NCI-H1436 treated with DMSO at 0.1 percent for 48 hours (cell line): ENCODE results near the gene U2SURP.
"Not testable (repeated sequence)": the region's sequence is repeated elsewhere in the genome, so short reads cannot be mapped to it uniquely, and the experiment has no call there.

Experiments used
- DNase-seq: peaks from one replicate; lab custom pipeline; 2025; lab: John Stamatoyannopoulos, UW

Gene U2SURP

GRCh38 chr3:142976621-142977398, 24.6 kb upstream of the U2SURP start:
- DNase-seq = no peak

- DNase-seq = no peak
Measured at GRCh38 chr3:142977399-142977728, 24.0 kb upstream of the U2SURP start.

DNA sequence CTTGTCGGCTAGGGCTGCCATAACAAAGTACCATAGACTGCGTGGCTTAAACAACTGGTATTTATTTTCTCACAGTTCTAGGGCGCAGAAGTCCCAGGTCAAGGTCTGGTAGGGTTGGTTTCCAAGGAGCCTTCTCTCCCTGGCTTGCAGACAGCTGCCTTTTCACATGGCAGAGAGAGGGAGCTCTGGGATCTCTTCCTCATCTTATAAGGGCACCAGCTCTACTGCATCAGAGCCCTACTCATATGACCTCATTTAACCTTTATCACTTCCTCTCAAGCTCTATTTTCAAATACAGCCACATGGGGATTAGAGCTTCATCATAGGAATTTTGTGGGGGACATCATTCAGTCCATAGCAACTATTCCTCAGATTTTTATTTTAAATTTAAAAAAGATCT, 20.3 kb upstream of the U2SURP start:
- DNase-seq = no peak

DNA sequence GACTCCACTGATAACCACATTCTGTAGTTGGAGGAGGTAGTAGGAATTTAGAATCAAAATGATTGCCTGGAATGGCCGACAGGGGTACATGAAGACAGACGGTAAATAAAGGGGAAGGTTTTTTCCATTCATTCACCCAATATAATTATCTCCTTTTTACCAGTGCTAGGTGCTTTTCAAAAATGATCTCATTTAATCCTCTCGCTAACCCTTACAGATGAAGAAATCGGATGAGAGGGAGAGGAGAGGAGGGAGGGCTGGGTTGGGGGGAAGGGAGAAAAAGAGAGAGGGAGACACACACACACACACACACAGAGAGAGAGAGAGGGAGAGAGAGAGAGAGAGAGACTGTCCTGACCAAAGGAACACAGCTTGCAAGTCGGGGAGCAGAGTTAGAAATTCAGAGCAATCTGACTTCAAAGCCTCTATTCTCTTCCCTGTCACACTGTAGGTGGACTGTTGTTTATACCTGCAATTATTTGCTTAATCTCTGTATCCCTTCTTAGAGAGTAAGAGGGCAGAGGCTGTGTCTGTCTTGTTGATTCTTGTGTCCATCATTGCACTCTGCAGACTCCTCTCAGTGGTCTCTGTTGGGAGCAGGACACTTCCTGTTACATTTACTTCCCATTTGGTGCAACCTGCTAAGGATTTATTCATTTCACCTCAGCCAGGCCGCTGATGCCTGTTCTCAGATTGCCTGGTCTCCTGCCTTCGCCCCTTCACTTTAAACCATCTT, 19.2 kb upstream of the U2SURP start:
- no peak for DNase-seq

GRCh38 chr3:142983318-142983717, 18.1 kb upstream of the U2SURP start:
- no peak for DNase-seq

GRCh38 chr3:142984255-142984654, 17.1 kb upstream of the U2SURP start:
- no peak for DNase-seq

GRCh38 chr3:142987080-142987700, 14.2 kb upstream of the U2SURP start:
- no peak for DNase-seq

- no peak for DNase-seq
Measured at GRCh38 chr3:142987707-142988106, 13.7 kb upstream of the U2SURP start.

- DNase-seq = not testable (repeated sequence)
Measured at GRCh38 chr3:142988221-142988620, 13.1 kb upstream of the U2SURP start.

GRCh38 chr3:142988826-142989225, 12.5 kb upstream of the U2SURP start:
- not testable (repeated sequence) for DNase-seq

DNA sequence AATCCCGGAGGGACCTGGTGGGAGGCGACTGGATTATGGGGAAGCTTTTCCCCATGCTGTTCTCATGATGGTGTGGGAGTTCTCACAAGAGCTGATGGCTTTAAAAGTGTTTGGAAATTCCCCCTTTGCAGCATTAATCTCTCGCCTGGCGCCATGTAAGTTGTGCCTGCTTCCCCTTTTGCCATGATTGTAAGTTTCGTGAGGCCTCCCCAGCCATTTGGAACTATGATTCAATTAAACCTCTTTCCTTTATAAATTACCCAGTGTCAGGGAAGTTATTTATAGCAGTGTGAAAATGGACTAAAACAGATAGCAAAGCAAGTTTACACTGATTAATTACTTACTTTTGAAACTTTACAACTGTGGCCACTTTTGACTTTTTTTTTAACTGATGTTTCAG, 10.6 kb upstream of the U2SURP start:
- DNase-seq = no peak

GRCh38 chr3:142992323-142992722, 9.0 kb upstream of the U2SURP start:
- no peak for DNase-seq

- DNase-seq = peak; percentile 38
Measured at GRCh38 chr3:142993958-142994442, 7.4 kb upstream of the U2SURP start.

DNA sequence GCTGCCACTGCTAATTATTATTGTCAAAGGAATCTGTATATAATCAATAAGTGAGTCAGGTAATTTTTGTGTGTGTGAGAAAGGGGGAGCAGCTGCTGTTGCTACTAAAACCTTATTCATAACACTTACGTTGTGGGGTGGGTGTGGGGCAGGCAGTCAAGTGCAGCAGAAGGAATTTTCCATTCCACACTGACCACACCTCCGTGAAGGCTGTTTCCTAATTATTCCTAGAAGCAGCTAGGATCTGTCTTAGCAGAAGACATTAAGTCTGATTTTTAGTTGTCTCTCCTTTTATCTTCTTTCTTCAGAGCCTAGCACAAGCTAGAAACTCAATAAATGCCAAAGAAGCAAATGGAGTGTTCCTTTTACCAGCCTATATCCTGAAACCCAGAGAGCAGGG, 4.0 kb upstream of the U2SURP start:
- no peak for DNase-seq

- no peak for DNase-seq
Measured at GRCh38 chr3:142998439-142998838, 2.9 kb upstream of the U2SURP start.

DNA sequence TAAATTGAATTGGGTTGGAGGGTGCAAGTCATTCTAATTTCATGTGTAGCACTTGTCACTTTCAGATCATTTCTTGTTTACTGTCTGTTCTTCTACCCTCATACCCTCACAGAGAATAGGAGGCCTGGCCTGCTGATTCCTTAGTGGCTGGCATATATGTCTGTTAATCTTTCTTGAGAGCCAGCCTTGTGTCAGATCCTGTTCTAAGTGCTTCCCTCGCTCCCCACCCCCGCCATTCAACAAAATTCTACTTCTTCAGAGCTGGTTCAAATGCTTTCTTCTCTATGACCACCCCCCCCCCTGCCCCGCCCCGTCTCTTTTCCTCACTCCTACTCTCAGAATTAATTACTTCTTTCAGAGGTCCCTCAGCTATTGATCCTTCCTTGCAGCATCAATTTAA, 1.5 kb upstream of the U2SURP start:
- DNase-seq = no peak

DNA sequence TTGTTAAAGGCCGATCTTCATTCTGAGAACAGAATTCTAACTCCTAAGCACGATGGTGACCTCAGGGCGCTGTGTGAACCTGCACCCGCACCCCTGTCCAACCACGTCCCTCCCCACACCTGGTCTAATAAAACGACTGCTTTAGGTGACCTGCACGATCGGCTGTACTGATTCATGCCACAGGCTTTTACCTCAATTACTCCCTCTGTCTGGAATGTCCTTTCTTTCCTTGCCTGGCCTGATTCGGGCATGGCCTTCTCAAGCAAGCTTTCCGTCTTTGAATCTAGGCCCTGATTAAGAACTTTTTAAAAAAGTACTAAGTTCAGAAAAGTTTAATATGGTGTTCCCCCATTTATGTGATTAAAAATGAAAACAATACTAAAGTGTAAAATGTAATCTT, 842 bp upstream of the U2SURP start:
- DNase-seq = no peak

DNA sequence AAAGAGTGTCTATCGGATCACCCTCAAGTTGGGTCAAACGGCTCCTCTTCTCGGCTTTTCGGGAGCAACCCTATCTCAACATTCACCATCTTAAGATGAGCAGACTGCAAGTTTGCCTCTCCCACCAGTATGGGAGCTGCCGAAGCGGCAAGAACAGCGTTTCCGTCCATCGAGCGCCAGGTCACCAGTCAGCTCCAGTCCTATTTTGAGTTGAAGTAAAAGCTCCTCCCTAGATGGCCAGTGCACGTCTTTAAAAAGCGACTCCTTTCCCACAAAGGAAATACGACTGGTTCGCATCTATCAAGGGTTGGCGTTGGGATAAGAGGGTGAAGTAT, 369 bp upstream of the U2SURP start:
- DNase-seq = no peak

DNA sequence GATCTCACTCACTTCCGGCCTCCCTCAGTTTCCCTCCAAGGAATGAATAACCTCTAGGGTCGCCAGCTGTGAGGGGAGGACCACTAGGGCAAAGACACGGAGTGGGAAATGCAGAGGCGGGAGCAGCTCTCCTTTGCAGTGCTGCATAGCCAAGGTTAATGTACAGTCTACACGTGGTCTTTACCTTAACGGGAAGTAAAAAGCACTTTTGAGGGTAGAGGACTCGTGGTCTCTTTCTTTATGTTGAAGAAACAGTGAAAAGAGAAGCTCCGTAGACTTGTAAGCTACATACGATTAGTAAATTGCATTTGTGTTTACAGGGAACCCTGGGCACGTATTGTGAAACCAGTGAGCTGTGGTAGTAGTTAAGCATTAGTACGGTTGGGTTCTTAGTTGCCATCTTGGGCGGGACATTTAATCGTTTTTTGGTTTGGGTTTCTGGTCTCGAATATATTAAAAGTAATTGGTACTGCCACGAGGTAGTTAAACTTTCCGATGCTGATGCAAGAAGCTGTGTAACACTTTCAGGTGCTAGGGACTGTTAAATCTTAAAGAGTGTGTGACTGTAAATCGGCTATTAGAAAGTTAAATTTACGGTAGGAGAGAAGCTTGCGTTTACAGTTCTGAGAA, 828 bp downstream of the U2SURP start:
- no peak for DNase-seq

DNA sequence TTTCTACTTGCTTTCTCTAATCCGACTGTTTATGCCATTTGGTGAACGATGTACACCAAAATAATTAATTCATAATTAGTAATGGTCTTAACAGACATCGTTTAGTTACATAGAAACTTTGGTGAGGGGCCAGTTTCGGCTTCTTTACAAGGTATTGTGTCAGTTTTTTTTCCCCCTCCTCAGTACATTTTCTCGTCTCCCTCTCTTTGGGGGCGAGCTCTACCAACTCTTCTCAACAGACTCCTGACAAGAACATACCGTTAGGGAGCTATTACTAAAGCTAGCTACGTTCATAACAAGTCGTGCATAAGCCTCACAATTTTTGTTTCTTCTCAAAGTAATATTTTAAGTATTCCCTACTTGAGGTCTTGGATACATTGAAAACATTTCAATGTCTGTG, 1.4 kb downstream of the U2SURP start:
- DNase-seq = no peak

GRCh38 chr3:143004823-143005222, 3.5 kb downstream of the U2SURP start:
- no peak for DNase-seq

DNA sequence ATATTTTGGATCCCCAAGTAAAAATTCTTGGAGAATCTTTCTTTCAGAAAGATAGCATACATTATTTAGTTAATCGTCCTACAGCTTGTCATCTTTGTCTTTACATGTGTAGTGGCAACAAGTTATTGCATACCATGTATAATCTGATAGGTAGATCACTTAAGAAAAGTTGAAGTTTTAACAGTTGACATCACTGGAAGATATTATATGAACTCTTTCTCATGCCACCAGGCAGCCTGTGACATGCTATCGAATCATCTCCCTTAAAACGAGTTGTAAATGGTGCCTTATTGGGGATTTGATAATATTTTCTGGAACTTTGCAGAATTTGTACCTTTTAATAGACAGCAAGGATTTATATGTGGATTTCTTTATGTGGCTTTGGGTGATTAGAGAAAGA, 8.7 kb downstream of the U2SURP start:
- no peak for DNase-seq

- no peak for DNase-seq
Measured at GRCh38 chr3:143011705-143012104, 10.3 kb downstream of the U2SURP start.
